ENCODE data around the gene ADAMTS17. TPM values are rescaled to one million over a fixed set of nuclear protein-coding genes. Genes with fewer than 3 reads are reported as not detected.

Gene ADAMTS17
- total and polyA plus RNA-seq, 9 of the 15 experiments (the other 6 are each of a cell fraction or from before 2014, with no cell fraction given) = 0.01 to 0.14 (median 0.07) TPM; not detected in 6

DNA sequence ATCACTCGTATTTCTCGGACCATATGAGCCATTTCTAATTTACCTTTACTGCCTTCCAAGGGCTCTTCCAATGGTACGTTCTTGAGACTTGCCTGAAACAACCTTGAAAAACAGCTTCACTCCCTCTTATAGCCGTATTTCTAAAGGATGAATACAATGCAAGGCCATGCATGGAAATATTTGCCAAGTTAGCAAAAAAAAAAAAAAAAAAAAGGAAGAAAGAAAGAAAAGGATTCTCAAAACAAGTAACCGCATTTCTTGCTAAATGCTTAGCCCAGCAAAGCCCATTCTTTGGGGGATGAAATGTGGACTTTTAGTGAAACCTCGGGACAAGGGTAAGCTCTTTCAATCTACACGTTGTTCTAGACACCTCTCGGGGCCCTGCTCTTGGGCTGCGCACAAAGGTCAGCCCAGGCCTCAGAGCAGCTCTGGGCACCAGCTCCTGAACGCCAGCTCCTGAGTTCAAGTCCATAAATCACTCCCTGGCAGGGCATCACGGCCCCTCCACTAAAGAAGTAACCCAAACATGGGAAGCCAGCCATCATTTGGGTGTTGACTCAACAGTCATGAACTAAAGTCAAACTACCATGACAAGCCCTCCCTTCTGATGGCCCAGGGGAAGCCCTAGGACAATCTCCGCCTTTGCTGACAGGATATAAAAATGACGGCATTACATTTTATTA lies 132.7 kb downstream of the ADAMTS17 start:
- TF ChIP-seq ZNF263 (CRISPR knock-in tag; IDR thresholded peaks at IDR 0.05; ENCODE audit: borderline replicate concordance) (no peak), HDAC1 (IDR thresholded peaks at IDR 0.05) (no peak), NCOA2 (IDR thresholded peaks at IDR 0.05; ENCODE audit: partially characterized antibody in 2 of 2) (no peak), SAFB2 (IDR thresholded peaks at IDR 0.05; ENCODE audit: borderline replicate concordance, low read depth, low read length, severe bottlenecking) (no peak)
- Histone ChIP-seq H4K20me1 (replicated peaks; ENCODE audit: control insufficient read depth, insufficient read depth, low read length) (no peaks in the 10 kb centered on the region), H3K9me1 (ENCODE audit: control insufficient read depth, insufficient read depth, low read length) (no peaks in the 10 kb centered on the region), H3K4me1 (replicated peaks in 1 of 2; ENCODE audit: control insufficient read depth in 2 of 2, insufficient read depth in 2 of 2, low read length in 2 of 2) (no peaks in the 10 kb centered on the region), H2AFZ (ENCODE audit: low read depth, low read length) (no peak overlapping the region), H3K4me2 (ENCODE audit: insufficient read depth, low read length) (no peak overlapping the region), H3K27me3 (ENCODE audit: control insufficient read depth in 2 of 2, insufficient read depth in 2 of 2, low read length in 2 of 2) (peaks cover 3 to 54% of the 10 kb centered on the region in 2 experiments; a peak in 4 of 5 replicates), H3K79me2 (ENCODE audit: control insufficient read depth, insufficient read depth, low read length) (no peaks in the 10 kb centered on the region), H3K27ac (ENCODE audit: extremely low read depth, low read depth, low read length) (no peak overlapping the region), H3K36me3 (ENCODE audit: control insufficient read depth, insufficient read depth, low read length) (no peaks in the 10 kb centered on the region), H3K9ac (ENCODE audit: insufficient read depth in 1 of 2, low read depth in 2 of 2, low read length in 2 of 2) (no peak overlapping the region), H3K9me3 (replicated peaks; ENCODE audit: control insufficient read depth, insufficient read depth, low read depth, low read length) (no peaks in the 10 kb centered on the region), H3K4me3 (no peak overlapping the region)
- DNase-seq (ENCODE audit: extremely low read depth in 1 of 4, low spot score in 3 of 4) (no peak), FAIRE-seq (no peak), ATAC-seq (no peak)
- no TSS peak for BruUV-seq (replicated peaks)
- ChIA-PET CTCF (ENCODE audit: low intra/inter-chr PET ratio) (no interaction called here), POLR2A (interaction anchor here (0.5 kb wide), 1 partner anchor 691 kb away, joined by 3 read pairs; no protein-coding TSS in a partner anchor)
- 0% methylated on average over 13 of the region's 13 CpGs for WGBS (ENCODE audit: insufficient coverage, low coverage, missing lambda C conversion rate)
- in situ Hi-C loops (cut with MboI) = no loop called here
- intact Hi-C loops (cut with micrococcal nuclease) = no loop called here

DNA sequence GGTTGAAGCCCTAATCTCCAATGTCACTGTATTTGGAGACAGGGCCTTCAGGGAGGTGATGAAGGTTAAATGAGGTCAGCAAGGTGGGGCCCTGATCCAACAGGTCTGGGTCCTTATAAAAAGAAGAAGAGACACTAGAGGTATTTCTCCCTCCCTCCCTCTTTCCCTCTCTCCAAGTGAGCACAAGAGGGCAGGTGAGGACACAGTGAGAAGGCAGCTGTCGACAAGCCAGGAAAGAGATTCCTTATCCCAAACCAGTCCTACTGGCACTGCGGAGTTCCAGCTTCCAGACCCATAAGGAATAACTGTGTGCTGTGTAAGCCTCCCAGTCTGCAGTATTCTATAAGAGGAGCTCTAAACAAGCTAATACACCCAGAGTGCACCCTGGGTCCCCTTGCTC lies 134.7 kb downstream of the ADAMTS17 start:
- peaks cover 3 to 44% of the 10 kb centered on the region in 2 experiments; a peak in 3 of 5 replicates for H3K27me3 ChIP-seq (ENCODE audit: control insufficient read depth in 2 of 2, insufficient read depth in 2 of 2, low read length in 2 of 2)
- intact Hi-C loops (cut with micrococcal nuclease) (no loop called here), in situ Hi-C loops (cut with MboI) (no loop called here)
- no peaks in the 10 kb centered on the region for H3K4me1 ChIP-seq (replicated peaks in 1 of 2; ENCODE audit: control insufficient read depth in 2 of 2, insufficient read depth in 2 of 2, low read length in 2 of 2)
- no peaks in the 10 kb centered on the region for H3K36me3 ChIP-seq (ENCODE audit: control insufficient read depth, insufficient read depth, low read length)
- WGBS (ENCODE audit: insufficient coverage, low coverage, missing lambda C conversion rate) = 7% methylated on average over 2 of the region's 2 CpGs
- no peak overlapping the region for H3K4me2 ChIP-seq (ENCODE audit: insufficient read depth, low read length)
- H3K79me2 ChIP-seq (ENCODE audit: control insufficient read depth, insufficient read depth, low read length) = no peaks in the 10 kb centered on the region
- POLR2A ChIA-PET = no interaction called here
- no peaks in the 10 kb centered on the region for H3K9me1 ChIP-seq (ENCODE audit: control insufficient read depth, insufficient read depth, low read length)
- DNase-seq (ENCODE audit: extremely low read depth in 1 of 4, low spot score in 3 of 4) = no peak
- ATAC-seq = no peak
- H3K9me3 ChIP-seq (replicated peaks; ENCODE audit: control insufficient read depth, insufficient read depth, low read depth, low read length) = no peaks in the 10 kb centered on the region
- no peak for FAIRE-seq
- no peaks in the 10 kb centered on the region for H4K20me1 ChIP-seq (replicated peaks; ENCODE audit: control insufficient read depth, insufficient read depth, low read length)
- no peak overlapping the region for H2AFZ ChIP-seq (ENCODE audit: low read depth, low read length)
- no TSS peak for BruUV-seq (replicated peaks)
- CTCF ChIA-PET (ENCODE audit: low intra/inter-chr PET ratio) = no interaction called here
- no peak overlapping the region for H3K27ac ChIP-seq (ENCODE audit: extremely low read depth, low read depth, low read length)
- no peak overlapping the region for H3K9ac ChIP-seq (ENCODE audit: insufficient read depth in 1 of 2, low read depth in 2 of 2, low read length in 2 of 2)
- H3K4me3 ChIP-seq = no peak overlapping the region
- TF ChIP-seq ADNP (tag; IDR thresholded peaks at IDR 0.05) = no peak
- no peak for TF ChIP-seq EP400 (IDR thresholded peaks at IDR 0.05)
- no peak for TF ChIP-seq OTX1 (CRISPR knock-in tag; IDR thresholded peaks at IDR 0.05)
- TF ChIP-seq, protein P1, sequence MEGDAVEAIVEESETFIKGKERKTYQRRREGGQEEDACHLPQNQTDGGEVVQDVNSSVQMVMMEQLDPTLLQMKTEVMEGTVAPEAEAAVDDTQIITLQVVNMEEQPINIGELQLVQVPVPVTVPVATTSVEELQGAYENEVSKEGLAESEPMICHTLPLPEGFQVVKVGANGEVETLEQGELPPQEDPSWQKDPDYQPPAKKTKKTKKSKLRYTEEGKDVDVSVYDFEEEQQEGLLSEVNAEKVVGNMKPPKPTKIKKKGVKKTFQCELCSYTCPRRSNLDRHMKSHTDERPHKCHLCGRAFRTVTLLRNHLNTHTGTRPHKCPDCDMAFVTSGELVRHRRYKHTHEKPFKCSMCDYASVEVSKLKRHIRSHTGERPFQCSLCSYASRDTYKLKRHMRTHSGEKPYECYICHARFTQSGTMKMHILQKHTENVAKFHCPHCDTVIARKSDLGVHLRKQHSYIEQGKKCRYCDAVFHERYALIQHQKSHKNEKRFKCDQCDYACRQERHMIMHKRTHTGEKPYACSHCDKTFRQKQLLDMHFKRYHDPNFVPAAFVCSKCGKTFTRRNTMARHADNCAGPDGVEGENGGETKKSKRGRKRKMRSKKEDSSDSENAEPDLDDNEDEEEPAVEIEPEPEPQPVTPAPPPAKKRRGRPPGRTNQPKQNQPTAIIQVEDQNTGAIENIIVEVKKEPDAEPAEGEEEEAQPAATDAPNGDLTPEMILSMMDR (IDR thresholded peaks at IDR 0.05 in 2 of 3, conservative IDR thresholded peaks at IDR 0.05 in 1 of 3; ENCODE audit: insufficient read depth in 2 of 3, low read depth in 1 of 3, low read length in 3 of 3) = no peak
- TF ChIP-seq, protein P2, sequence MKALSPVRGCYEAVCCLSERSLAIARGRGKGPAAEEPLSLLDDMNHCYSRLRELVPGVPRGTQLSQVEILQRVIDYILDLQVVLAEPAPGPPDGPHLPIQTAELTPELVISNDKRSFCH (CRISPR knock-in tag; IDR thresholded peaks at IDR 0.05) = no peak
- TF ChIP-seq, protein P2 (tag; IDR thresholded peaks at IDR 0.05) = no peak
- no peak for TF ChIP-seq GATAD2B (IDR thresholded peaks at IDR 0.05; ENCODE audit: borderline replicate concordance)
- TF ChIP-seq, protein P3, sequence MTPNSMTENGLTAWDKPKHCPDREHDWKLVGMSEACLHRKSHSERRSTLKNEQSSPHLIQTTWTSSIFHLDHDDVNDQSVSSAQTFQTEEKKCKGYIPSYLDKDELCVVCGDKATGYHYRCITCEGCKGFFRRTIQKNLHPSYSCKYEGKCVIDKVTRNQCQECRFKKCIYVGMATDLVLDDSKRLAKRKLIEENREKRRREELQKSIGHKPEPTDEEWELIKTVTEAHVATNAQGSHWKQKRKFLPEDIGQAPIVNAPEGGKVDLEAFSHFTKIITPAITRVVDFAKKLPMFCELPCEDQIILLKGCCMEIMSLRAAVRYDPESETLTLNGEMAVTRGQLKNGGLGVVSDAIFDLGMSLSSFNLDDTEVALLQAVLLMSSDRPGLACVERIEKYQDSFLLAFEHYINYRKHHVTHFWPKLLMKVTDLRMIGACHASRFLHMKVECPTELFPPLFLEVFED (CRISPR knock-in tag; conservative IDR thresholded peaks at IDR 0.05) = no peak
